Adipocyte (in vitro differentiated cells): ENCODE results near the gene KIF18B.

ENCODE experiments used
- DNase-seq: peaks from one replicate; pipeline ENCODE4 v3.0.0-alpha.2; 2015; ENCODE audit warnings: low read depth
- H3K27me3 ChIP-seq: replicated peaks from 2 replicates; pipeline ENCODE4 v1.7.0; 2013; ENCODE audit warnings: mild to moderate bottlenecking, low read length, moderate library complexity; ENCODE audit not compliant: control insufficient read depth, insufficient read depth
- H3K36me3 ChIP-seq: 2 replicates; pipeline ENCODE4 v1.7.0; 2013; ENCODE audit warnings: low read length, mild to moderate bottlenecking, moderate library complexity; ENCODE audit not compliant: control insufficient read depth, insufficient read depth, severe bottlenecking
- H3K4me1 ChIP-seq: 2 replicates; pipeline ENCODE4 v1.7.0; 2013; ENCODE audit warnings: mild to moderate bottlenecking, low read length, moderate library complexity; ENCODE audit not compliant: control insufficient read depth, insufficient read depth
- H3K4me3 ChIP-seq: 2 replicates; pipeline ENCODE4 v1.7.0; 2013; ENCODE audit warnings: mild to moderate bottlenecking, low read length, moderate library complexity
- H3K9ac ChIP-seq: 2 replicates; pipeline ENCODE4 v1.7.0; 2013; ENCODE audit warnings: mild to moderate bottlenecking, low read length, moderate library complexity
- H3K9me3 ChIP-seq: 2 replicates; pipeline ENCODE4 v1.7.0; 2013; ENCODE audit warnings: mild to moderate bottlenecking, low read length, moderate library complexity; ENCODE audit not compliant: control insufficient read depth

KIF18B gene

GRCh38 chr17:44932096-44932786 lies 15.3 kb downstream of the KIF18B start:
- Histone ChIP-seq H3K9ac (no peak overlapping the region), H3K4me1 (no peaks in the 10 kb centered on the region), H3K27me3 (no peaks in the 10 kb centered on the region), H3K9me3 (no peaks in the 10 kb centered on the region), H3K4me3 (no peak overlapping the region), H3K36me3 (no peaks in the 10 kb centered on the region)
- DNase-seq, result no peak

- H3K9me3 ChIP-seq, result no peaks in the 10 kb centered on the region
- H3K9ac ChIP-seq, result no peak overlapping the region
- no peak for DNase-seq
- H3K27me3 ChIP-seq, result no peaks in the 10 kb centered on the region
- no peak overlapping the region for H3K4me3 ChIP-seq
- H3K4me1 ChIP-seq, result no peaks in the 10 kb centered on the region
- H3K36me3 ChIP-seq, result no peaks in the 10 kb centered on the region
Measured at GRCh38 chr17:44931376-44931775, 16.2 kb downstream of the KIF18B start.

- Histone ChIP-seq H3K36me3 (no peaks in the 10 kb centered on the region), H3K4me3 (no peak overlapping the region), H3K9ac (no peak overlapping the region), H3K27me3 (no peaks in the 10 kb centered on the region), H3K9me3 (no peaks in the 10 kb centered on the region), H3K4me1 (no peaks in the 10 kb centered on the region)
- no peak for DNase-seq
Measured at GRCh38 chr17:44930667-44931066, 16.9 kb downstream of the KIF18B start.

GRCh38 chr17:44928950-44929720 lies 18.4 kb downstream of the KIF18B start:
- Histone ChIP-seq H3K36me3 (no peaks in the 10 kb centered on the region), H3K9ac (no peak overlapping the region)
- no peak for DNase-seq

GRCh38 chr17:44928136-44928535 lies 19.4 kb downstream of the KIF18B start:
- no peaks in the 10 kb centered on the region for H3K27me3 ChIP-seq
- H3K36me3 ChIP-seq, result no peaks in the 10 kb centered on the region
- no peaks in the 10 kb centered on the region for H3K9me3 ChIP-seq
- no peak for DNase-seq
- no peaks in the 10 kb centered on the region for H3K4me1 ChIP-seq
- no peak overlapping the region for H3K9ac ChIP-seq
- no peak overlapping the region for H3K4me3 ChIP-seq

More at GRCh38 chr17:44928950-44929720, 18.4 kb downstream of the KIF18B start:
- Histone ChIP-seq H3K27me3 (no peaks in the 10 kb centered on the region), H3K9me3 (no peaks in the 10 kb centered on the region), H3K4me3 (no peak overlapping the region), H3K4me1 (no peaks in the 10 kb centered on the region)

- no peak overlapping the region for H3K4me3 ChIP-seq
- DNase-seq, result no peak
- no peaks in the 10 kb centered on the region for H3K9me3 ChIP-seq
- no peaks in the 10 kb centered on the region for H3K4me1 ChIP-seq
- H3K36me3 ChIP-seq, result no peaks in the 10 kb centered on the region
- no peak overlapping the region for H3K9ac ChIP-seq
- H3K27me3 ChIP-seq, result peaks cover 1% of the 10 kb centered on the region
Measured at GRCh38 chr17:44927696-44928095, 19.9 kb downstream of the KIF18B start.

GRCh38 chr17:44926821-44927525 lies 20.6 kb downstream of the KIF18B start:
- no peaks in the 10 kb centered on the region for H3K4me1 ChIP-seq
- no peak overlapping the region for H3K9ac ChIP-seq
- no peak overlapping the region for H3K4me3 ChIP-seq
- H3K27me3 ChIP-seq, result peaks cover 8% of the 10 kb centered on the region
- no peaks in the 10 kb centered on the region for H3K36me3 ChIP-seq
- no peak for DNase-seq
- no peaks in the 10 kb centered on the region for H3K9me3 ChIP-seq

GRCh38 chr17:44925731-44926697 lies 21.6 kb downstream of the KIF18B start:
- no peak for DNase-seq
- Histone ChIP-seq H3K9ac (no peak overlapping the region), H3K36me3 (no peaks in the 10 kb centered on the region), H3K27me3 (peaks cover 8% of the 10 kb centered on the region), H3K9me3 (no peaks in the 10 kb centered on the region), H3K4me3 (no peak overlapping the region), H3K4me1 (no peaks in the 10 kb centered on the region)

GRCh38 chr17:44924107-44924544 lies 23.4 kb downstream of the KIF18B start:
- peaks cover 9% of the 10 kb centered on the region for H3K4me1 ChIP-seq
- DNase-seq, result no peak
- H3K27me3 ChIP-seq, result peaks cover 8% of the 10 kb centered on the region
- no peaks in the 10 kb centered on the region for H3K9me3 ChIP-seq
- no peak overlapping the region for H3K4me3 ChIP-seq
- H3K9ac ChIP-seq, result no peak overlapping the region
- H3K36me3 ChIP-seq, result no peaks in the 10 kb centered on the region

- Histone ChIP-seq H3K36me3 (no peaks in the 10 kb centered on the region), H3K4me1 (peaks cover 9% of the 10 kb centered on the region), H3K9ac (no peak overlapping the region), H3K9me3 (no peaks in the 10 kb centered on the region), H3K4me3 (no peak overlapping the region), H3K27me3 (peaks cover 12% of the 10 kb centered on the region)
- DNase-seq, result no peak
Measured at GRCh38 chr17:44922746-44923470, 24.7 kb downstream of the KIF18B start.
